ENCODE data around the gene VWC2L.

The VWC2L gene

GRCh38 chr2:214471382-214471781 lies 60.5 kb downstream of the VWC2L start:
- no peak for DNase-seq

- no peak for DNase-seq
Measured at GRCh38 chr2:214471990-214472389, 61.1 kb downstream of the VWC2L start.

- no peak for DNase-seq
Measured at GRCh38 chr2:214477305-214477704, 66.5 kb downstream of the VWC2L start.

DNA sequence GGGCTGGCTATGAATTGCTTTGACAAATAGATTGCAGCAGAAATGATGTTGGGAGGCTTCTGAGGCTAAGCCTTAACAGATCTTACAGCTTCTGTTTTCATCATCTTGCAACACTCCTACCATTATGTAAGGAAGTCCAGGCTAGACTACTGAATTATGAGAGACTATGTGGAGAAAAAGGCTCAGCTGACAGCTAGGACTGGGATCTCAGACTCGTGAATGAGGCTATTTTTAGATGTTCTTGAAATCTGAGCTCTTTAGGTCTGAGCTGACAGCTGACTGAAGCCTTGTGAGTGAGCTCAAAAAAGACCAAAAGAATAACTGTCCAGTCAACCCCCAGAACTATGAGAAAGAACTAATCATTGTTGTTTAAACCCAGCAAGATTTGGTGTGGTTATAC lies 70.3 kb downstream of the VWC2L start:
- DNase-seq: no peak

DNA sequence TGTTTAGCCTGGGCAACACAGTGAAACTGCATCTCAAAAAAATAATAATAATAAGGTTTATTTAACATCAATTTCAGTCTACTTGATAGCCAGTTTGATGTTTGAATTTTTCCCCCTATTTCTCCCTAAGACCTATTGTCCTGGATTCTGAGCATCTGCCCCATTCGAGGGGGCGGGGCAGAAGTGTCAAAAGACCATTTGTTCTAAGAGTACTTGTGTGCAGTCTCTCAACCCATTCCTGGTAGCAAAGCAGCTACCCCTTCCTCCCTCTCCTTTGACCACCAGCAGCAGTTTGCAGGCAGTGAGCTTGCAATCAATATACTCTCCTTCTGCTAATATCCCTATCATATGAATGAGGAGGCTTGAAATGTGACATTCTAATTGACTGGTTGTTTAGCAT lies 71.9 kb downstream of the VWC2L start:
- no peak for DNase-seq

DNA sequence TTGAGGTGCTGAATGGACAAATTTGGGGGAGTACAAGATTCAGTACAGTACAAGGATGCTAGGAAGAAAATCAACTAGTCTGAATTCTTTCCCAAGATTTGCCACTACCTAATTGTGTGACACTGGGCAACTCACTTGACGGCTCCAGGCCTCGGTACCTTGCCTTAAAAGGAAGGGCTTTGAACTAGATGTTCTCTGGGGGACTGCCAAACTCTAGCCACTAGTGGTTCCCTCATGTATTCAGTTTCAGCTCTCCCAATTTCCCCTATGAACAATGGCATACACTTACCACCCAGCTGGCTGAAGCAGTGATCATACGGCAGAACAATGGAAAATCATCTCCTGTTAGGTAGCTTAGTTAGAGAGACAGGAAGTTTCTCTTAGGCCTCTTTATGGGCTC lies 73.4 kb downstream of the VWC2L start:
- no peak for DNase-seq

- no peak for DNase-seq
Measured at GRCh38 chr2:214484701-214485100, 73.8 kb downstream of the VWC2L start.

DNA sequence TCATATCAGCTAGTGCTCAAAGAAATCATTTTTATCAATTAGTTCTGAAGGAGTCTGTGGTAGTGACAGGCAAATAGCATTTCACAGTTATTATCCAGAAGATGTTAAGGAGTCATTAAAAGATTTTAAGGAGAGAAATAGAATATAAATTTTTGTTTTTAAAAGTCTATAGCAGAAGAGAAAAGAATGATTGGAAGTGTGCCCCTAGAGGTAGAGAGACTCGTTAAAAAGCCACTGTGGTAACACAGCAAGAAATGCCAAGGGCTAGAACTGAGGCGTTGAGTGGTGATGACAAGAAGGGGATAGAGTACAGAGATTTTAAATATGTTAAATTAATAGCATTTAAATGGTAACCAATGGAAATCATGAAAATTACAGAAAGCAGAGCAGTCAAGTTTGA lies 78.3 kb downstream of the VWC2L start:
- no peak for DNase-seq

DNA sequence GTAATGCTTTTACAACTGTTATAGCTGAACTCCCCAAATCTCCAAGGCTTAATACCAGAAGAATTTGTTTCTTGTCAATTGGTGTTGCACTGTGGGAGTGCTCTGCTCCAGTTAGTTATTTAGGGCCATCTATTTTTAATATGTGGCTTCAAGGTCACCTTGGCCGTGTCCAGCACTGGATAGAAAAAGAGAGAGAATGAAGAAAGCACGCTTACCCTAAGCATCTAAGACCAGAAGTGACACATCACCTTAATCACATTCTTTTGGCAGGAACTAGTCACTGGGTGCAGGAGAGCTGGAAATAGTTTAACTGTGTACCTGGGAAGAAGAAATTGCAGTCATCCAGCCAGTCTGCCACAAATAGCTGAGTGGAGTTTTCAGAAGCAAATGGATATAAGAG lies 78.8 kb downstream of the VWC2L start:
- no peak for DNase-seq

- DNase-seq: no peak
Measured at GRCh38 chr2:214492152-214492551, 81.3 kb downstream of the VWC2L start.

- DNase-seq: no peak
Measured at GRCh38 chr2:214492608-214493007, 81.8 kb downstream of the VWC2L start.

- DNase-seq: no peak
Measured at GRCh38 chr2:214497489-214497888, 86.6 kb downstream of the VWC2L start.

DNA sequence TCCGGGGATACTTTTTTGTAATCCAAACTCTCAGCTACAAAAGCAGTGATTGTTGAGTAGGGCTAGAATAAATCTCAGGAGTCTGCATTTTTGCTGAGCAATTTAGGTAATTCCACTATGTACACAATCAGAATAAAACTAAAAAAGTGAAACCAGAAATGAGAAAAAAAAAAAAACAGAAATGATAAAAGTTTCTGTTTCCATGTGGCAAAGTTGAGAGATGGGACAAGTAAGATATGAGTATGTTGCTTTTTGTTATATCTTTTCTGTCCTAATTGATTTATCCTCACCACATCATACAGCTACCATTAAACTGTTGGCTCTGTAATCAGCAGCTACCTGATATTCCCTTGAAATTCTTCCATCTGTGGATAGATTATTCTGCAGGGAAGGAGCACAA lies 92.7 kb downstream of the VWC2L start:
- DNase-seq: no peak

DNA sequence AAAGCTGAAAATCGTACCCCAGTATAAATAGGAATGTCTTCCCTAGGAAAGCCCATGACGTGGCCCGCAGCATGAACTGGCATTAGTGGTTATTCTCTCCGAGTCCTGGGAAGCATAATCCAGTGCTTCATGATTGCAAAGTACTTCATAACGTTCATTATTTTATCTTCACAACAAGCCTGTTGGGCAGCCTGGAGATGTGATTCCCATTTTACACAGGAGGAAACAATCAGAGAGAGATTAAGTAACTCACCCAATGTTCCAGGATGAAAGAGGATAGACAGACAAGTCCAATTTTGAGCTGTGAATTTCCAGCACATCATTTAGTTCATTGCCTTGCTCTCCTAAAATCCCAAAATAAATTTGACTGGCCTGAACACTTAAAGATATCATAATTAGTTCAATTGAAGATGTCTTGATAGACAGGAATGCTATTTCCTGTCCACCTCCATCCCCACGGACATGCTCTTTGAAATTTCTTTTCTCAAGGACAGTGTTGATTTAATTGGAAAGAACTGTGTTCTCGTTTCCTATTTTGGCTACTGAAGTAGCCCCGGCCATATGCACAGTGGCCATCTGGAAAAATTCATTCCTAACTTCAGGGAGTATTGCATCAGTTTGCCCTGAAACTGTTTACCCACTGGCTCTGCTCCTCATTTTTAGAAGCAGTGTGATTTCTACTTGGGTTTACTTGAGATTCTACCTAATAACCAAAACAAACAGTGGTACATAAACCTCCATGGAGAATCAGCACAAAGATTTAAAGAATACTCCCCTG lies 93.9 kb downstream of the VWC2L start:
- DNase-seq: no peak

- no peak for DNase-seq
Measured at GRCh38 chr2:214507032-214507431, 96.2 kb downstream of the VWC2L start.

- DNase-seq: no peak
Measured at GRCh38 chr2:214514704-214515103, 103.8 kb downstream of the VWC2L start.

DNA sequence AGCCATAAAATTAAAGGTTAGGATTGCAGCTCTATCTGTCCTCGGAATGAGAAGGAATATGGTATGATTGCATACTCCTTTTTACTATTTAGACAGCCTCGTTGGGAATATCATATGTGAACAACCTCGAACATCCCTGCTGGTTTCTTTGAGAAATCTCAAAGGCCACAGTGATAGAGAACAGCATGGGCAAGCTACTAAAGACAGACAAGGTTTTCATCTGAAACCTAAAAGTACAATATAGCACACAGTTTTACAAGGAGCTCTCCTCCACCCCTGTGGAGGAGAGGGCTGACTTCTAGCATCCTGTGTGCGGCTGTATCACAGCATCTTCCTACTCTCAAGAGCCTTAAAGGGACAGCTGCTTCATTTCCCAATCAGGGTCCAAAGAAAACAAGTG lies 104.3 kb downstream of the VWC2L start:
- DNase-seq: no peak

DNA sequence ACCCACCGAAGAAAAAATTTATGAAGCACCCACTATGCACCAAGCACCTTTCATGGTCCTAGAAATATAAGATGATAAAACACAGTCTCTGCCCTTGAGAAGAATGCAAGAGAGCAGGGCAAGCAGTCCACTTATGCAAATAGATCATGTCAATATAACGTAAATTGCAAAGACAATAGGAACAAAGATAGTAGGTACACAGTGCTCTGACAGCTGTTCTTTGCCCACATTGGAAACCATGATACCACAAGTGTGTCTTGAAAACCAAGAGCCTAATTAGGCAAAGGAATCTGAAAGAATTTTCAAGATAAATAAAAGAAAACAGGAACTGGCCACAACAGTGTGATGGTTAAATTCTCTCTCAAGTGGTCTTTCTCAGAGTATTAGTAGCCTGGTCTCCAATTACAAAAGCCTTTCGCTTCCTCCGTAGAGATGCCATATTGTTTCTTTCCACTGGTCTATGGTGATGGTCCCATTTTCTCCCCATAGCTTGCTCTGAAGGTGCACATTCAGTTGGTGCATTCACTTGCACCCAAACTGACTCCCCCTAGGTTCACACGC lies 108.5 kb downstream of the VWC2L start:
- DNase-seq: no peak

DNA sequence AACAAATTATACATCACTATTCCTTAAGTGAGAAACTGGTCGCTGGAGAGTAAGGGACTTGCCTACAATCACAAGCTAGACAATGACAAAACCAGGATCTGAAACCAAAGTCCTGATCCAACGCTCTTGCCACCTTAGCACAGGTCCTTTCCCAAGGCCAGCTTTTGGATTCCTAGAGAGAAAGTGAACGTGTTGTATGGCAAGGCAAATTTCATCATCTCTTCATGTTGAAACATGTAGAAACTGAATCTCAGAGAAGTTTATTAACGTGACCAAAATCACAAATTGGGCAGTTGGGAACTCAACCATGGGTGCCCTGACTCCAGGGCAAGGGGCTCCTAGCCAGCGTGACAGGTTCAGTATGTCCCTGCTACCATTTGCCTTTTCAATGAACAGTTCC lies 118.2 kb downstream of the VWC2L start:
- DNase-seq: no peak

- no peak for DNase-seq
Measured at GRCh38 chr2:214529514-214529913, 118.7 kb downstream of the VWC2L start.

GRCh38 chr2:214533541-214533940 lies 122.7 kb downstream of the VWC2L start:
- DNase-seq: no peak

DNA sequence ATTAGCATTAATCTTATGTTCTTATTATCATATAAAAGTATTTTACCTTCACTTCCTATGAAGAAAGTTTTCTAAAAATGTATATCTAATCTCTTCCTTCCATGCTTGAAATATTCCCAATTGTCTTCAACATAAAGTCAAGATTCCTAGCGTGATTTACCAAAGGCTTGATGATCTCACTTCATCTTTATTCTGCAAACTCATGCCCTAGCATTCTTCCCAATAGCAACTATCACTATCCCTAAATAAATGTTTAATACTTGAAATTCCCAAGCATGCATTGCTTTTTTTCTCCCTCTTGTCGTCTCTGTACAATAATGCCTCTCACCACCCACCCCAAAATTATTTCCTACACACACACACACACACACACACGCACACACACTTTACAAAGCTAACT lies 125.8 kb downstream of the VWC2L start:
- no peak for DNase-seq

DNA sequence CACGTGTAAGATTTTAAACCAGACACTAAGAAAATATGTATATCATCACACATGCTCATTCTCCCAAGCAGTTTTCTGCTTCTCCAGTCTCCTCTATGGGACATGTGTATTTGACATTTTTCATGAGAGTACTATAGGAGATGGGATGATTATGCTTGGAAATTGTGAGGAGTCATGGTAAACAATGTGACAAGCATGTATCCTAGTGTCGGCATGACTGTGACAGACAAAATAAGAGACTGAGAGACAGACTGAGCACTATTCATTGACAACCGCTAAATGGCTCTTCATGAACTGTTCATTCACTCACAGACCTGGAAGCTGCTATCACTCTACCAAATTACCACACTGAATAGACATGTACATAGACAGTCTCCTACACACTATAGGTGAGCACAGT lies 127.1 kb downstream of the VWC2L start:
- DNase-seq: no peak

GRCh38 chr2:214542295-214542694 lies 131.4 kb downstream of the VWC2L start:
- DNase-seq: no peak

DNA sequence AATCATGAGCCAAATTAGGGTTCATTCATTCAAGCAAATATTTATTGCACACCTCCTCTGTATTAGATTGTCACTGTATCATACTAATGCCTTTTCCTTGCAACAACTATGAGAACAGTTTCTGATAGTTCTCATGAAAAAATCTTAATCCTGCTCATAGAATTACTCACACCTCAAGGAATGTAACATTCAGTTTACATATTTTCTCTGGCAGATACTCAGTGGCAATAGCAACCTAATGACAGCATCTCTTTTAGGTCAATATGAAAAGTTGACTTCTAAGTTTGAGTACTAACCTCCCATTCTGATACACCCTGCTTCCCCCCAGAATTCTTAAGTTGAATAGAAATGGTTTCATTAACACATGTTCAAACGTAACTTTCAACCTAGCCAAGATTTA lies 132.0 kb downstream of the VWC2L start:
- no peak for DNase-seq
